GM18867 (cell line): ENCODE results near the gene PRPF6.

ENCODE experiments used
- ATAC-seq: cut with Tn5 transposase; IDR thresholded peaks from one replicate; pipeline ENCODE4 v1.9.1; 2021; ENCODE audit warnings: mild to moderate bottlenecking, moderate library complexity; ENCODE audit not compliant: unreplicated experiment

Gene PRPF6

GRCh38 chr20:64073476-64074183 is 92.7 kb downstream of the PRPF6 start:
- ATAC-seq = no peak

- no peak for ATAC-seq
Measured at GRCh38 chr20:64074184-64074789, 93.4 kb downstream of the PRPF6 start.

GRCh38 chr20:64074963-64075362 is 94.0 kb downstream of the PRPF6 start:
- ATAC-seq = no peak

GRCh38 chr20:64075556-64075955 is 94.6 kb downstream of the PRPF6 start:
- no peak for ATAC-seq

GRCh38 chr20:64076061-64076997 is 95.4 kb downstream of the PRPF6 start:
- no peak for ATAC-seq

- ATAC-seq = no peak
Measured at GRCh38 chr20:64077094-64077493, 96.2 kb downstream of the PRPF6 start.

GRCh38 chr20:64077541-64077875 is 96.6 kb downstream of the PRPF6 start:
- no peak for ATAC-seq

- ATAC-seq = no peak
Measured at GRCh38 chr20:64077876-64078551, 97.1 kb downstream of the PRPF6 start.

GRCh38 chr20:64078934-64079272 is 98.0 kb downstream of the PRPF6 start:
- ATAC-seq = no peak

GRCh38 chr20:64079273-64080012 is 98.5 kb downstream of the PRPF6 start, which contains the start of gene RGS19:
Gene RGS19, minus strand, starts transcription at chr20:64079518. Its CDS starts 2,632 bp downstream, at chr20:64076886.
- ATAC-seq = peak; percentile 52

- ATAC-seq = no peak
Measured at GRCh38 chr20:64080013-64080812, 99.3 kb downstream of the PRPF6 start, which contains the start of gene OPRL1. Gene OPRL1, plus strand, starts transcription at chr20:64080082. Its CDS starts 12,639 bp downstream, at chr20:64092721.

- ATAC-seq = no peak
Measured at GRCh38 chr20:64080813-64081623, 100.1 kb downstream of the PRPF6 start.

GRCh38 chr20:64081624-64081964 is 100.7 kb downstream of the PRPF6 start:
- ATAC-seq = no peak

- no peak for ATAC-seq
Measured at GRCh38 chr20:64082126-64082731, 101.3 kb downstream of the PRPF6 start.
